DMS79 treated with DMSO at 0.1 percent for 48 hours (cell line): ENCODE data around the gene KAZN.
A peak's percentile ranks its signal among the peaks of the same experiment; 100 is the strongest.

Experiments
- DNase-seq: peaks from one replicate; lab custom pipeline; 2025; lab: John Stamatoyannopoulos, UW

The KAZN gene

DNA sequence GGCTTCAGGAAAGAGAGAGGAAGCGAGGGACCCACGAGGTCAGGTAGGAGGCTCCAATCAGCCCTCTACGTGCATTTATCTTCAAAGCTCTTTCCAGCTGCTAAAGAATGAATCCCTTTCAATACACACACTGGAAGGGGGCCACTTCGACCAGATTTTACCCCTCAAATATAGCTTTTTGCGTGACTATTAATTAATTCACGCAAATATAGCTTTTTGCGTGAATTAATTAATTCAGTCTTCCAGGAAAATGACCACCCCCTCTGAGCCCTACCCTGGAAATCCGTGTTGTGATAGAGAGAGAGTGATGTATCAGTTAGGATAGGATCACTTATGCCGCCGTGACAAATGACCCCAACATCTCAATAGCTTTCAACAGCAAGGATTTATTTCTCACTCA is 289.9 kb downstream of the KAZN start:
- DNase-seq: no peak

DNA sequence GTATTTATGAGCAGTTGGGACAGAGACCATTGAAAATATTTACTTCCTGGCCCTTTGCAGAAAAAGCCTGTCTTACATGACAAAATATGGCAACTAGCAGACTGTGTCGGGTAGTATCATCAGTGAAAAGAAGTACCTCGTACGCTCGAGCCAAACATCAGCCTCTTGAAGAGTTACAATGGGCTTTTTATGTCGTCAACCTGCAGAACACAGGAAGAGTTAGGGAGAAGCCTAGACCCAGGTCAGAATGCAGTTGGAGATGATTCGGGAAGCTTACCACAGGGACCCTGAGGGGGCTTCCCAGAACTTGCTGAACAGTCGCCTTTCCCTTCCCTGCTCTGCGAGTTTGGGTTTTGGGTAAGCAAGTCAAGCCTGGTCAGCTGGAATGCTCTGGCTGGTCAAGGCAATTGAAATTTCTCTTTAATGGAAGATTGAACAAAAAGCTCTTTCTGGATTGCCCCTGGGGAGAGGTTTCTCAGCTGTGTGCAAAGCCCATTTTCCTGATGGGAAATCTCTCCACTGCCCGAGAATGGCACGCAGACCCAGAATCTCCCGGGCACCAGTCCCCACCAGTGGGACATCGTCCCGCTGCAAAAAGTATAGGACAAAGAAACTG is 291.4 kb downstream of the KAZN start:
- DNase-seq: peak; percentile 42

DNA sequence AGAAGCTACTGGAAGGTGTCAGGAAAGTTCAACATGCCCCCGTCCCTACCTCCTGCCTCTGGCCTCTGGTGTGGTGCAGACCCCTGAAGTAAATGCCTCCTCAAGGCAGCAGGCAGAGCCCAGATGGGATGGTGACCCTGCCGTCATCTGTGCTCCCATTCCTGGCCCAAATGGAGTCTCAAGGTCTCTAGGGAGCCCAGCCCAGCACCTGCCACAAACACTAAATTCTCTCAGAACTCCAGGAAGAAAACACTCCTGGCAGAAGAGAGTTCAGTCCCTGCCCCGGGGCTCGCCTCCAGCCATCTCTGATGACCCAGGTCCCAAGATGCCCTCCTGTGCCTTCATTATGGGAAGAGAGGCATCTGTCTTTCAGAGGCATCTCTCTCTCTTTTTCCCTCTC is 293.5 kb downstream of the KAZN start:
- no peak for DNase-seq

DNA sequence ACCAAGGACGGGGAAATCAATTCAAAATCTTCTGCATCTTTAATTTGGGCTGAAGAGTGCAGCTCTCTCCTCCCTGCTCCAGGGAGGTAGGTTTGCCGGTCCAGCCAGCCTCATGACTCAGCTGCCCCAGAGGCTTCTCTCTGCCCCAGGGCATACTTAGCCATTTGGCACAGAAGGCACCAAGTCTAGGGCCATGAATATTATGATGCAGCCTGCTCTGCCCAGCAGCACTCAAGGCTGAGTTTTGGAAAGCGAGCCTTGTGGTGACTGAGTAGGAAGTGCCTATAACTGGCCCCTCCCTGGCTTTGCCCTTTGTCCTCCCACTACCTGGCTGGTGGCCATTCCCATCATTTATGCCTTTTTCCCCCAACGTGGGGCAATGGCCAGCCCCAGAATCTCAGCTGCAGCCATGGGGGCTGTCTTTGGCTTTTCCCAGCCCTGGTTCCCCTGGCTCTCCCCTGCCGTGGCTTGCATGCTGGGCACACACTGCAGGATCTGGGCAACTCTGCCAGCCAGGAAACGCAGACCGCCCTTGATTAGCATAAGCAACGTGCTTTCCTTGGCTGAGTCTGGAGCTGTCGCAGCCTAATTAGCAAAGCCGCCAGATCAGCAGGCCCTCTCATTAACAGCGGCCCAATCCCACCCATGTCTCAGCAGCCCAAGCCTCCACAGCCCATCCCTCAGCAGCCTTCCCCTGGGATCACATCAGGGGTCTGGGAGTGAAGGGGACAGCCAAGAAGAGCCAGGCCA is 296.5 kb downstream of the KAZN start:
- peak; percentile 14 for DNase-seq

DNA sequence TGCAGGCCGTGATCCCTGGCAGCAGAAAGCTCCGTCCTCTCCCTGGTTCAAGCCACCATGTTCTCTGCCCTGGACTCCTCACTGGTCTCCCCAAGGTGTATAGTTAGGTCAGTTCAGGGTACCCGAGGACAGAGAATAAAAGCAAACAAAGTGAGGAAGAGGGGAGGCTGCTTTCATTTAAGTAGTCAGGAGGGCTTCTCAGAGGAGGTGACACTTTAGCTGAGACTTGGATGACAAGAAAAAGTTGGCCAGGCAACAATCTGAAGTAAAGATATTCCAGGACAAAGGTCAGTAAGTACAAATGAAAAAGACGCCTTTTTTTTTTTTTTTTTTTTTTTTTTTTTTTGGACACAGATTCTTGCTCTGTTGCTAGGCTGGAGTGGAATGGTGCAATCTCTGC is 297.2 kb downstream of the KAZN start:
- DNase-seq: no peak

DNA sequence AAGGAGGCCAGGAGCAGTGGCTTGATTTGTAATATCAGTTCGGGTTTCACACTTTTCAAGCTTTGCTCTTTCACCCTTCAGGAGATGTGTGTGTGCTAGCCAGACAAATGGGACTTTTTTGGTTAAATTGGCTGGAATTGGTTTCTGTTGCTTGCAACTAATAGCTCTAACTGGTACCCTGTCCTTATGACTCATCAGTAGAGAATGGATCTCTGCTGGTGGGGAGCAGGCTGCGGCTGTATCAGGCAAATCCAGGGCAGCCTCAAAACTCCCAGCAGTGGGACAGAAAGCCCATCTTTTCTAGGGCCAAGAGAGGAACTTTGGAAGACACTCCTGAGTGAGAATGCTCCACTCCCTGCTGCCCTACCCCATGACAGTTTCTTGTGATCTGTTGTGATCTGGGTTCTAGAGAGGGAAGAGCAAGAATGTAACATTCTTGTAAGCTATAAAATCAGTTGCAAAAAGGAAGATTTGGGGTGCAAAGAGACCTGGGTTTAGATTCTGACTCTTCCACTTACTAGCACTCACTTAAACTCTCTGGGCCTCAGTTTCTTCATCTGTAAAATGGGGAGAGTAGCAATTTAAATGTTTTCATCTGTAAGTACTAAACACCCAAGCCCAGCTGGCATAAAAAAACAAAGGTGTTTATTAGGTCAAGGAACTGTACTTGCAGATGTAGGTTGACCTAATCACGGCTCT is 298.0 kb downstream of the KAZN start:
- DNase-seq: no peak

DNA sequence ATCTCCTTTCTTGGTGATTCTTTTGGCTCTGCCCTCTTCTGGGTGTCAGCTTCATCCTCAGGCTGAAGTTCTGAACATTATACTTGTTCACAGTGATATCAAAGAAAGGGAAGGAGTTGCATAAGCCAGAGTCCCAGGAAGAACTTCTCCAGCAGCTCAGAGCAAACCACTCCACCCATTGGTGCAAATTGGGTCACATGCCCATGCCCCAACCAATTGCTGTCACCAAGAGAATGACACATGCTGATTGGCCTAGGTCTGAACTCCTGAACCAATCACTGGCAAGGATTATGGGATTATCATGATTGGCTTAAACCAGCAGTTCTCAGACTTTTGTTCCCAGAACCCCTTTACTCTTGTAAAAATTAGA is 298.6 kb downstream of the KAZN start:
- no peak for DNase-seq

DNA sequence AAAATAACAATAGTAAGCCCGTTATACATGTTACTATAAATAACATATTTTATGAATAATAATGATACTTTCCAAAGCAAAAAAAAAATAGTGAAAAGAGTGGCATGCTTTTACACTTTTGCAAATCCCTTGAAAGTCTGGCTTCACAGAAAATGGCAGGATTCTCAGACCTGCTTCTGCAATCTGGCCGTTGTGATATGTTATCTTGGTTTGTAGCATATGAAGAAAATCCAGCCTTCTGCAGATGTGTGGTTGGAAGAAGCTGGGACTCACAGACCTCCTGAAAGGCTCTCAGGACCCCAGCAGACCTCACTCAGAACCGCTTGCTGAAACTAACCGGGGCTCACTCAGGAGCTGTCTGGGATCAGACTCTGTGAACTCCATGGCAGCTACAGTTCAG is 299.1 kb downstream of the KAZN start:
- no peak for DNase-seq

DNA sequence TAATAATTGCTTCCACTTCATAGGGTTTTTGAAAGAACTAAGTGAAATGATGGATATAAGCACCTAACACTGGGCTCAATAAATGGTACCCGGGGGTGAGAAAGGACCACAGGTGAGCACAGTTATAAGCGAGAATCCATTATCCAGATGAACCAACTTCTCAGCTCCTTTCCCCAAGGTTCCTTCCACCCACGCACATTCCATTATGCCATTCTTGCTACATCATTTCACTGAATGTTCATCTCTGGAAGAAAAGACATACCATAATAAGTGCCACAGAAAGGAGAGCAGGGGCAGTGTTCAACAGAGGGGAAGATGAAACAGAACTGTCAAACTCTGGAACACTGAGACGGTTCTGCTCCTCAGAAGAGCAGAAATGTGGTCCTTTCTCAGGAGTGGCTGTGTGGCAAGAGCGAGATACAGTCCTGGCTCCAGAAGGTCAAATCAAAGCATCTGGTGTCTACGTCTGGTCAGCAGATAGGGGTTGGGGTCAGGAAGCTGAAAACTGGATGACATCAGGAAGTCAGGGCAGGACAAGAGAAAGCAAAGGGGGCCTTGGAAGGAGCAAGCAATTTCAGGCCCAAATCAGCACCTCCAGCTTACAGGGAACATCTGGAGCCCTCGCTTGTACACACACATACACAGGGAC is 299.6 kb downstream of the KAZN start:
- DNase-seq: no peak

DNA sequence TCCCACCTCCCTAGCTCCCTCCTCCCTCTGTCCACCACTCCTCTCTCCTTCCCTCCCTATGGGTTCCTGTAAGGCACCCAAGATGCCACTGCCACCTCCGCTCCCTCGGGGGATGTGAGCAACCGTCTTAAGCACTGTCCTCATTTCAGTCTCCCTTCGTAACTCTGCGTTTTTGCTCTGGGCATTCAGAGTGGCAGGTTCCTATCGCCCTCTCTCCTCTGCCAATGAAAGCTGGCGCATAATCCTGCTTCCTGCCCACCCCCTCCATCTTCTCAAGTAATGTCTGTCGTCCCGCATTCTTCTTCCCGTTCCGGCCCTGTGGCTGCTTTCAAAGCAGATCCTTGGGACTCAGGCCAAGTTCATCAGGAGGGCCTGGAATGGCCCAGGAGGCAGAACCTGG is 301.2 kb downstream of the KAZN start:
- DNase-seq: peak; percentile 17

DNA sequence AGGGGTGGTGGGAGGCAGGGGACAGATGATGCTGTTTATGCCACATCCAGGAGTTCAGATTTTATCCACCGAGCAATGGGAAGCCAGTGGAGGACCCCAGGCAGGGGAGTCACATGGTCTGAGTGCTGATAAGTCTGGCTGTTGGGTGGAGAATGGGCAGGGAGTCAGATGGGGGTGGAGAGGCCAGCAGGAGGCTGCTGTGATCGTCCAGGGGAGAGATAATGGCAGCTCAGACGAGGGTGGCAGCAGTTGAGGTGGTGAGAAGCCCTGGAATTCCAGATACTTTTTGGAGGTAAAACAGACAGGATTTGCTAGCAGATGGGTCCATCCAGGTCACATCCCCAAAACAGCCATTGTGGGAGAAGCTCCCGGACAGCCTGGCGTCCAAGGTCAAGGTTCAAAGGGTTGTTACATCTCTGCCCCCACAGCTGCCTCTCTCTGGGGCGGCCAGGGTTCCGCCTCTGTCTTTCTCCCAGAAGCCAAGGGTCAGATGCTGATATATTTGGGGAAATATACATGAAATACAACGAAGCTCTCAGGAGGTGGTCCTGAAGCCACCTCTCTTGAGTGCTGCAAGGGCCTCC is 303.0 kb downstream of the KAZN start:
- DNase-seq: no peak

DNA sequence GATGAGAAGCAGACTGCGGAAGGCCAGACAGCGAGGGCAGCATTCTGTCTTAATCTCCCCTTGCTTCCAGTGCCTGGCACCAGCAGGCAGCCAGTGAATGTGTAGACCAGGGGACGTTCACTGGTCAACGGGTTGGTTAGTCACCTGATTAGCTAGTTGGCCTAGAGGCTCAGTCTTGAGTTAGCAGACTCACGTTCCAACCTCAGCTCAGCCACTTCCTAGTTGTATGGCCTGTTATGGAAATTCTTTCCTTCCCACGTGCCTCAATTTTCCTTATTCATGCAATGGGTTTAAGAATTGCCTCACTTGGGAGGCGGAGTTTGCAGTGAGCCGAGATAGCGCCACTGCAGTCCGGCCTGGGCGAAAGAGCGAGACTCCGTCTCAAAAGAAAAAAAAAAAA is 305.4 kb downstream of the KAZN start:
- DNase-seq: no peak

DNA sequence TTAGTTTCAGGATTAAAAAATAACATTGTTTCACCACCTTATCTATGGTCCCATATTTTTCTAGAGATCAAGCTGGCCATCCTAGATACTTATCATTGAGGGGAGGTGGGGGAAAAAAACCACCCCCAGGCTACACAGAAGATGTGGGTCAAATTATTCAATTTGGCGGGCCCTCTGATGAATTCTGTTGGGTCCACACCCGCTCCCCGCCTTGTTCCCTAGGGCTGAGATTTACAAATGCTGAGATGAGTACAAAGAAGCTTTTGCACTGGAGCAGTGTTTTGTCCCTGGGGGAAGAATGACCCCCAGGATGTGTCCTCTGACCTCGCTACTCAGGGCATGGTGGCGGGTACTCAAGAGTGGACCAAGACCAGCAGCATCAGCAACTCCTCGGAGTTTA is 308.2 kb downstream of the KAZN start:
- no peak for DNase-seq

DNA sequence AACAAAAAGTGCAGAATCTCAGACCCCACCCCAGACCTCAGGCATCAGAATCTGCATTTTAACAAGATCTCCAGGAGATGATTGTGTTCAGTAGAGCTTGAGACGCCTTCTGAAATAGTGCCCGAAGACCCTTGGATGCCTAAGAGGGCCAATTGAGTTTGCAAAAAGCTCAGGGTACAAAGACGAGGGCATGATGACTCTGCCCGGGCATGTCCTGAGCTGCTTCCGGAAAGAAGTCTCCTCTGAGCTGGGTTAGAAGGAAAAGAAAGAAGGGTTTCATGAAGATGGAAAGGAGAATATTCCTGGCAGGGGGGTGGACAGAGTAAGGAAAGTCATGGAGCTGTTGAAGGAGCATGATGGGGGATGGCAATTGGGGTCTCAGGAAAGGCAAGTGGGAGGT is 308.9 kb downstream of the KAZN start:
- peak; percentile 88 for DNase-seq

DNA sequence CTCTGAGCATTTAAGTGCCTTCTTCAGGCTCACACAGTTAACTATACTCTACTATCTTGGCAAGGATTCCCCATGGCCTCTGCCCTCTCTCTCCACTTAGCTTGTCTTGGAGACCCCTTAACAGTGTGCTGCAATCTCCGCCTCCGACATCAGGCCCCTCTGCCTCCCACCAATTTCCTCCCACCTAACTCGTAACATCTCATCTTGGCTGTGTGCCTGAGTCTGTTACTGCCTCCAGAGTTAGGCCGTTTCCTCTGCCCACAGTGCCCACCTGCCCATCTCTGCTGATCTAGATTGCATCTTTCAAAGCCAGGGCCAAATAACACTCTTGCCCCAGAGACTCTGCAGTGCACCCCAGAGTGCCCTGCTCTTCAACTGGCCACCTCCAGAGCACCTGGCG is 310.8 kb downstream of the KAZN start:
- no peak for DNase-seq

DNA sequence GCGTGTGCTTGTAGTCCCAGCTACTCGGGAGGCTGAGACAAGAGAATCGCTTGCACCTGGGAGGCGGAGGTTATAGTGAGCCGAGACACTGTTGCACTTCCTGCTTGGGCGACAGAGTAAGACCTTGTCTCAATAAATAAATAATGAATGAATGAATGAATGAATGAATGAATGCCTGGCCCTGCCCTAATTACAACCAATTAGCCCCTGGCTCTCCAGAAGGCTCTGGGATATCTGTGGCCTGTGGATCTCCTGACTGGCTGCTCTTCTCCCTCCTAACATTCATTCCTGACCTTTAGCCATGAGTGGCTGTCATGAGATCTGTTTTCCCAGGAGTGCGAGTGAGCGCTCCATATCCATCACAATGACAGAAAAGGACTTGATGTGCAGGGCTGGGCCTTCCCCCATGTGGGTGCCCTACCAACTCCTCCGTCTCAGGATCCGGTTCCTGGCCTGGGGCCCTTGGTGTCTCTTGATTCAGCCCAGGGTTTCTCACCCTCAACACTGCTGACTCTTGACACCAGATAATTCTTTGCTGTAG is 311.5 kb downstream of the KAZN start:
- no peak for DNase-seq

DNA sequence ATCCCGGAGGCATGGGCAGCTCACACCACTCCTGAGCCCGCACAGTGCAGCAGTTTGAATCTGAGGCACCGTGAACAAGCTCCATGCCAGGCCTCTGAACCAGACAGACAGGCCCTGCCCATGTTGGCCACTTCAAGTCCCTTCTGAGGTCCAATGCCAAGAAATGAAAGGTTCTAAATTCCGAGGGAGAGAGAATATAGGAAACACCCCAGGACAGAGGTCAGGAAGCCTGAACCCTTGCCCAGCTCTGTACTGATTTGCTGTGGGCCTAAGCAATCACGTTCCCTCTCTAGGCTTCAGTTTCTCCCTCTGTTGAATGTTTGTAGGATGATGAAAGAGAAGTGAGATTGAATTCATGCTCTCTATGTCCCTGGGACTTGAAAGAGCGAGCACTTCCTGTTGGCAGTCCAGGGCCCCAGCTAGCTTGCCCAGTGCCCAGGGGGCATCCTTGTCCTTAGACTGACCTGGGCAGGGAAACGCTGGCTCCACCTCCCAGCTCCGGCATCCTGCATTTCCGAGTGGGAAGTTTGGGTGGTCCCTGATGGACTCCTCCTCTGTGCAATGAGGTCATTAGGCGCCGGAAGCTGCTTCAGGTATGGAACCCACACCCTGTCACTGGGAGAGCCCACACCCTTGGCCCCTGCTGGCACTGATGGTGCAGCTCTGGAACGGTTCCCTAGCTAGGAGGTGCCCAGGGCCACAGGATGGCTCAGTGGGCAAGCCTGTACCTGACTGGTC is 312.7 kb downstream of the KAZN start:
- DNase-seq: peak; percentile 35

DNA sequence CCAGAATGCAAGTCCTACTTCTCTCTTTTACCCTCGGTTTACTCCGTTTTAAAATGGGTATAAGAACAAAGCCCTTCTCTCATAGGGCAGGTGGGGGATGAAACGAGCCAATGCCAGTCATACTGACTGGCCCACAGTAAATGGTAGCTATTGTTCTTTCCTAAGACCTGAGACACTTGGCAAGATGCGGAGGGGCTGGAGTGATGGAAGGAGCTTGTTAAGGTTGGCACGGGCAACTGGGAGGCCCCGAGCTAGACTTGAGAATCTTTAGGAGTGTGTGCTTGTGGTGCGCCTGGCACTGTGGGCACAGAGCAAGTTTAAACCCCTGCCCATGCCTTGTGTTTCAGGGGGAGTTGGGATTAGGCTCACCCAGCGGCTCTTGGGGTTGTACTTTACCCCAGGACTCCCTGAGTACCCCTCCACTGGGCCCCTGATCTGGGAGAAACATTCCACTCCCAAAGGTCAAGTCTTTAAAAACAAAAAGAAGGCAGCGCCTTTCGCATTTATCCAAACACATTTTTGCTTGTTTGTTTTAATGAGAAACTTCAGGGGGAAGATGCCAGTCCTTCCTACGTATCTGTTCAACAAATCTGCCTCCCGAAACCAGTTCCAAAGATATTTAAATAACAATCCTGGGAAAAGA is 314.5 kb downstream of the KAZN start:
- peak; percentile 68 for DNase-seq

DNA sequence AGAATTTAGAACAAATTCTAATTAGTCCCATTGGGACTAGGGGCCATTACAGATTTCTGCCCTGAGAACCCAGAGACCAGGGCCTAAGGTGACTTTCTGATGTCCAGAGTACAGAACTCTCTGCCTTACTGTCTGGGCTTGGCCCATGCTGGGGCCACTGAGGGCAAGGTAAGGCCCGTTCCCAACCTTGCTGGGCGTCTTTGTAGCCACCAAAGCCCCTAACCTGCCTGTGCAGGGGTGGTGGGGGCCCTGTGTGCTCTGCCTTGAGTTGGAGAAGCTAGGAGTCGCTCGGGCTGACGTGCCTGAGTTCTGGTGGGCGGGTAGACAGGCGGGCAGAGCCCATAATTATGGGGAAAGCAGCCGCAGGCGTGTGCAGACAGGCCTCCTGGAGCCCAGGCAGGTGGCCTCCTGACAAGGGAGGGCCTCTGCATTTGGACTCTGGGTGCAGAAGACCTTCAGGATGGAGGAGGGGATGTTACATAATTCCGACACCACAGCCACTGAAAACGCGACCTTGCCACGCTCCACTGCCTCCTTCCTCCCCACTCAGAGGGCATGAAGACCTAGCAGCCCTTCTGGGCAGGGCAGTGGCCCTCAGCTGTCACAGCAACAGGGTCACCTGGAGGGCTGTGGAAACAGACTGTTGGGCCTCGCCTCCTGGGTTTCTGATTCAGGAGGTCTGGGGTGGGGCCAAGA is 315.1 kb downstream of the KAZN start:
- peak; percentile 92 for DNase-seq

DNA sequence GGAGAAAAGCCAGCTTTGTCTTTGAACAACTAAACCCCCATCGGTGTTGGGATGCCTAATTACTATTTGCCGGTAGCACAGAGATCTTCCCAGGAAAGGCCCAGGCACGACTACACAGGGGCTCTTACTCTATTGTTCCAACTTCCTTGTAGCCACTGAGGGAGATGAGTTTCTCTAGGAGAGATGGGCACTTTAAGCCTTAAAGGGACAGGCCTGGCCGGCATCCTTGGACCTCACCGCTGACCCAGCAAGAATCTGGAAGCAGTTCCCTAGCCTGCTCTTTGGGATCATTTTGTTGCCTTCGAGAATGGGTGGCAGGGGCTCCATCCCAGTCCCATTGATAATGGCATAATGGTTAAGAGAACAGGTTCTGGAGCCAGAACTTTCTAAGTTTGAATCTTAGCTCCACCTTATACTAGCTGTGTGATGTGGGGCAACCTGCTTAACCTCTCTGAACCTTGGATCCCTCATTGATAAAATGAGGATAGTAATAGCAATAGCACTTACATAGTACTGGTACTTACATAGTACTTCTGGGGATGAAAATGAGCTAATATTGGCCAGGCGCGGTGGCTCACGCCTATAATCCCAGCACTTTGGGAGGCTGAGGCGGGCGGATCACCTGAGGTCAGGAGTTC is 316.0 kb downstream of the KAZN start:
- no peak for DNase-seq
